HG03469 (cell line): Measurements from ENCODE around the gene KDM8.

ENCODE experiments used
- ATAC-seq: cut with Tn5 transposase; IDR thresholded peaks from one replicate; pipeline ENCODE4 v1.9.1; 2021; ENCODE audit warnings: mild to moderate bottlenecking, moderate library complexity, moderate number of reproducible peaks; ENCODE audit not compliant: unreplicated experiment

The KDM8 gene

GRCh38 chr16:27214084-27214961, 11.0 kb downstream of the KDM8 start:
- no peak for ATAC-seq

- ATAC-seq: no peak
Observed at GRCh38 chr16:27215660-27216059, 12.3 kb downstream of the KDM8 start.

- no peak for ATAC-seq
Observed at GRCh38 chr16:27216297-27216885, 13.1 kb downstream of the KDM8 start.

GRCh38 chr16:27217256-27217655, 13.9 kb downstream of the KDM8 start:
- no peak for ATAC-seq

GRCh38 chr16:27218756-27219155, 15.4 kb downstream of the KDM8 start:
- ATAC-seq: no peak

GRCh38 chr16:27219161-27219560, 15.8 kb downstream of the KDM8 start:
- ATAC-seq: no peak

GRCh38 chr16:27220120-27220519, 16.8 kb downstream of the KDM8 start:
- no peak for ATAC-seq

- ATAC-seq: no peak
Observed at GRCh38 chr16:27220527-27220926, 17.2 kb downstream of the KDM8 start.

- ATAC-seq: no peak
Observed at GRCh38 chr16:27220991-27221390, 17.7 kb downstream of the KDM8 start.

- no peak for ATAC-seq
Observed at GRCh38 chr16:27221576-27222248, 18.4 kb downstream of the KDM8 start.

GRCh38 chr16:27222249-27223225, 19.2 kb downstream of the KDM8 start:
- ATAC-seq: no peak

GRCh38 chr16:27223226-27223610, 19.9 kb downstream of the KDM8 start:
- ATAC-seq: no peak

GRCh38 chr16:27223701-27224100, 20.4 kb downstream of the KDM8 start:
- no peak for ATAC-seq

- no peak for ATAC-seq
Observed at GRCh38 chr16:27224271-27224737, 21.0 kb downstream of the KDM8 start.

GRCh38 chr16:27224741-27225300, 21.5 kb downstream of the KDM8 start:
- no peak for ATAC-seq

- no peak for ATAC-seq
Observed at GRCh38 chr16:27225536-27226360, 22.4 kb downstream of the KDM8 start.

GRCh38 chr16:27226476-27226875, 23.1 kb downstream of the KDM8 start:
- no peak for ATAC-seq

- ATAC-seq: no peak
Observed at GRCh38 chr16:27226976-27227705, 23.8 kb downstream of the KDM8 start.

GRCh38 chr16:27228045-27228444, 24.7 kb downstream of the KDM8 start:
- no peak for ATAC-seq
